Endothelial cell of umbilical vein (primary cell): ENCODE results near the gene MEPCE. TPM values are rescaled to one million over a fixed set of nuclear protein-coding genes. Genes with fewer than 3 reads are reported as not detected.

Source experiments
- BruUV-seq: library from RNA; stranded (reverse); fragments of 400-500 nt; replicated peaks from 2 replicates; lab custom pipeline; 2021; lab: Mats Ljungman, UMichigan
- CTCF ChIA-PET: fragments of 300-600, 350-600 bp; sonication (Branson Sonifier 250); formaldehyde crosslinking; loops from one replicate; lab custom pipeline; 2021; ENCODE audit warnings: antibody characterized with exemption, inconsistent platforms; lab: Charles Lee
- POLR2A ChIA-PET: fragments of 300-600, 350-600 bp; sonication (Branson Sonifier 250); formaldehyde crosslinking; loops from one replicate; lab custom pipeline; 2021; ENCODE audit warnings: antibody characterized with exemption, inconsistent platforms; lab: Charles Lee
- DNase-seq: peaks from one replicate; pipeline ENCODE4 v3.0.0-alpha.2; 2011; ENCODE audit warnings: low read depth, low spot score
- FAIRE-seq: peaks from 2 replicates; lab custom pipeline; 2011; peaks lifted over from hg19 to GRCh38; lab: Jason Lieb, UNC
- H2AFZ ChIP-seq: 2 replicates; pipeline ENCODE4 v1.6.0; 2012; ENCODE audit warnings: low read depth, low read length, control low read depth, inconsistent platforms
- H3K27ac ChIP-seq: 2 replicates; pipeline ENCODE4 v1.5.1; 2011; ENCODE audit warnings: low read depth, mild to moderate bottlenecking, control low read depth, low read length, moderate library complexity; ENCODE audit not compliant: insufficient read depth
- H3K27me3 ChIP-seq, 2 experiments: 2 replicates each; pipeline versions ENCODE4 v1.6.0 to v1.6.1; 2011; ENCODE audit warnings: low read length in 2 of 2, mixed read lengths in 1 of 2; ENCODE audit not compliant: control insufficient read depth in 2 of 2, insufficient read depth in 2 of 2
- H3K36me3 ChIP-seq, 2 experiments: 2 replicates in 1 of 2; 3 replicates in 1 of 2; pipeline ENCODE4 v1.5.1; 2011; ENCODE audit warnings: low read length in 2 of 2, mild to moderate bottlenecking in 1 of 2, moderate library complexity in 1 of 2; ENCODE audit not compliant: control insufficient read depth in 2 of 2, insufficient read depth in 2 of 2; ENCODE audit errors: extremely low read depth in 1 of 2
- H3K4me1 ChIP-seq: 3 replicates; pipeline ENCODE4 v1.5.1; 2011; ENCODE audit warnings: mild to moderate bottlenecking, low read length; ENCODE audit not compliant: control insufficient read depth, insufficient read depth; ENCODE audit errors: extremely low read depth
- H3K4me2 ChIP-seq: 2 replicates; pipeline ENCODE4 v1.6.1; 2011; ENCODE audit warnings: low read length, control low read depth, mixed read lengths; ENCODE audit not compliant: insufficient read depth
- H3K4me3 ChIP-seq, 3 experiments: fragments of 200-600 bp in 1 of 3; sonication (generic), shearing (Covaris generic) in 1 of 3; replicated peaks in 1 of 3; 2 replicates each; pipeline ENCODE4 v1.5.1; 2011 to 2016; ENCODE audit warnings: control low read depth in 3 of 3, low read length in 3 of 3, mild to moderate bottlenecking in 2 of 3, inconsistent platforms in 1 of 3, low read depth in 1 of 3, moderate library complexity in 1 of 3; ENCODE audit not compliant: insufficient read depth in 1 of 3
- H3K79me2 ChIP-seq: 2 replicates; pipeline ENCODE4 v1.6.0; 2012; ENCODE audit warnings: low read length, inconsistent platforms; ENCODE audit not compliant: control insufficient read depth, insufficient read depth
- H3K9ac ChIP-seq: replicated peaks from 2 replicates; pipeline ENCODE3; 2011; ENCODE audit warnings: low read length, control low read depth; ENCODE audit not compliant: insufficient read depth; ENCODE audit errors: extremely low read depth
- H3K9me1 ChIP-seq: replicated peaks from 3 replicates; pipeline ENCODE4 v1.6.0; 2011; ENCODE audit warnings: mild to moderate bottlenecking, low read length; ENCODE audit not compliant: control insufficient read depth, insufficient read depth; ENCODE audit errors: extremely low read depth
- H3K9me3 ChIP-seq: replicated peaks from 2 replicates; pipeline ENCODE4 v1.5.1; 2012; ENCODE audit warnings: low read length, inconsistent platforms; ENCODE audit not compliant: control insufficient read depth, insufficient read depth
- H4K20me1 ChIP-seq: replicated peaks from 2 replicates; pipeline ENCODE3; 2011; ENCODE audit warnings: mild to moderate bottlenecking, low read length; ENCODE audit not compliant: control insufficient read depth, insufficient read depth; ENCODE audit errors: extremely low read depth
- EZH2 ChIP-seq: IDR thresholded peaks from 2 replicates; pipeline ENCODE4 v1.6.1; 2012; ENCODE audit warnings: borderline replicate concordance, low read depth, mild to moderate bottlenecking, moderate library complexity, low read length, inconsistent platforms; ENCODE audit not compliant: severe bottlenecking
- FOS ChIP-seq: IDR thresholded peaks from 2 replicates; pipeline ENCODE4 v1.6.1; 2011; ENCODE audit warnings: mild to moderate bottlenecking, low read length, moderate library complexity, borderline replicate concordance; ENCODE audit not compliant: insufficient read depth
- GATA2 ChIP-seq: IDR thresholded peaks from 2 replicates; pipeline ENCODE4 v1.7.0; 2011; ENCODE audit warnings: low read depth, mild to moderate bottlenecking, moderate library complexity, mixed read lengths, low read length; ENCODE audit not compliant: insufficient read length, insufficient read depth
- JUN ChIP-seq: IDR thresholded peaks from 2 replicates; pipeline ENCODE4 v1.6.1; 2011; ENCODE audit warnings: borderline replicate concordance, low read depth; ENCODE audit not compliant: insufficient read length, insufficient read depth
- MYC ChIP-seq: IDR thresholded peaks from one replicate; pipeline ENCODE4 v1.6.1; 2011; ENCODE audit warnings: mild to moderate bottlenecking, low read depth, low read length
- POLR2A ChIP-seq: IDR thresholded peaks from 2 replicates; pipeline ENCODE4 v1.6.1; 2012; ENCODE audit warnings: low read depth, mild to moderate bottlenecking, control low read depth, low read length
- POLR2AphosphoS5 ChIP-seq: IDR thresholded peaks from 2 replicates; pipeline ENCODE4 v1.6.1; 2012; ENCODE audit warnings: low read depth, mild to moderate bottlenecking, control low read depth, low read length, moderate library complexity; ENCODE audit not compliant: insufficient read depth
- dilution Hi-C: fragments of 300-500 bp; cut with MboI; formaldehyde crosslinking; loops from one replicate; pipeline ENCODE4 v1.15.0; 2019; ENCODE audit warnings: low sequenced_read_pairs; ENCODE audit not compliant: extremely low pct_ligation_motif_present
- intact Hi-C: fragments of 100-400 bp; cut with micrococcal nuclease; formaldehyde crosslinking; loops from one replicate; pipeline ENCODE4 v1.10.0; 2022
- polyA plus RNA-seq, 4 experiments: library from polyadenylated mRNA; depleted of rRNA in 3 of 4; stranded (reverse) in 3 of 4; unstranded in 1 of 4; fragments of >200 nt; gene quantifications; 2 replicates each; pipeline versions ENCODE4 v1.2.1 to v1.2.3, GENCODE V29; 2011 to 2012; ENCODE audit warnings: missing spikeins in 1 of 4
- total RNA-seq: library from RNA; stranded (reverse); gene quantifications from 2 replicates; pipeline ENCODE4 v1.2.3, GENCODE V29; 2021
- TF ChIP-seq, protein P1 (sequence below): IDR thresholded peaks from 2 replicates; pipeline ENCODE4 v1.6.1; 2011; ENCODE audit not compliant: insufficient read depth, insufficient read length
- TF ChIP-seq, protein P2 (sequence below), 2 donors: IDR thresholded peaks; 1 replicate in 1 of 2; 2 replicates in 1 of 2; pipeline ENCODE4 v1.5.1; 2011; ENCODE audit warnings: low read length in 2 of 2, mild to moderate bottlenecking in 2 of 2, moderate library complexity in 2 of 2, control low read depth in 1 of 2, inconsistent platforms in 1 of 2, low read depth in 1 of 2; ENCODE audit not compliant: insufficient read depth in 1 of 2; ENCODE audit errors: extremely low read depth in 1 of 2

The MEPCE gene
- total and polyA plus RNA-seq, 2 donors (not counting 3 experiments of a cell fraction or from before 2014, with no cell fraction given) = 23.3 to 45.8 TPM

GRCh38 chr7:100471021-100471420 lies 41.4 kb downstream of the MEPCE start:
- H2AFZ ChIP-seq = no peak overlapping the region
- POLR2A ChIA-PET = interaction anchor here (0.5 kb wide), 1 partner anchor 89 kb away, joined by 3 read pairs; no protein-coding TSS in a partner anchor
- BruUV-seq = no TSS peak
- H3K4me2 ChIP-seq = no peak overlapping the region
- intact Hi-C loops = no loop called here
- peaks cover 11% of the 10 kb centered on the region for H3K4me1 ChIP-seq
- H3K9me1 ChIP-seq = no peaks in the 10 kb centered on the region
- dilution Hi-C loops = no loop called here
- FAIRE-seq = no peak
- no peak overlapping the region for H3K27ac ChIP-seq
- no peaks in the 10 kb centered on the region for H4K20me1 ChIP-seq
- no peaks in the 10 kb centered on the region for H3K9me3 ChIP-seq
- peaks cover 17% of the 10 kb centered on the region for H3K79me2 ChIP-seq
- DNase-seq = no peak
- H3K36me3 ChIP-seq = peaks cover 2 to 31% of the 10 kb centered on the region in 2 experiments
- no peak overlapping the region for H3K9ac ChIP-seq
- CTCF ChIA-PET = interaction anchor here (0.6 to 4.3 kb wide), 5 partner anchors 14 to 118 kb away, joined by 3 to 119 read pairs (median 4); no protein-coding TSS in a partner anchor
- H3K27me3 ChIP-seq = no peaks in the 10 kb centered on the region
- TF ChIP-seq EZH2 (no peak), MYC (no peak), FOS (no peak), POLR2AphosphoS5 (no peak), POLR2A (no peak), GATA2 (no peak), JUN (no peak)
- TF ChIP-seq, protein P1, sequence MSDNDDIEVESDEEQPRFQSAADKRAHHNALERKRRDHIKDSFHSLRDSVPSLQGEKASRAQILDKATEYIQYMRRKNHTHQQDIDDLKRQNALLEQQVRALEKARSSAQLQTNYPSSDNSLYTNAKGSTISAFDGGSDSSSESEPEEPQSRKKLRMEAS = no peak
- TF ChIP-seq, protein P2, sequence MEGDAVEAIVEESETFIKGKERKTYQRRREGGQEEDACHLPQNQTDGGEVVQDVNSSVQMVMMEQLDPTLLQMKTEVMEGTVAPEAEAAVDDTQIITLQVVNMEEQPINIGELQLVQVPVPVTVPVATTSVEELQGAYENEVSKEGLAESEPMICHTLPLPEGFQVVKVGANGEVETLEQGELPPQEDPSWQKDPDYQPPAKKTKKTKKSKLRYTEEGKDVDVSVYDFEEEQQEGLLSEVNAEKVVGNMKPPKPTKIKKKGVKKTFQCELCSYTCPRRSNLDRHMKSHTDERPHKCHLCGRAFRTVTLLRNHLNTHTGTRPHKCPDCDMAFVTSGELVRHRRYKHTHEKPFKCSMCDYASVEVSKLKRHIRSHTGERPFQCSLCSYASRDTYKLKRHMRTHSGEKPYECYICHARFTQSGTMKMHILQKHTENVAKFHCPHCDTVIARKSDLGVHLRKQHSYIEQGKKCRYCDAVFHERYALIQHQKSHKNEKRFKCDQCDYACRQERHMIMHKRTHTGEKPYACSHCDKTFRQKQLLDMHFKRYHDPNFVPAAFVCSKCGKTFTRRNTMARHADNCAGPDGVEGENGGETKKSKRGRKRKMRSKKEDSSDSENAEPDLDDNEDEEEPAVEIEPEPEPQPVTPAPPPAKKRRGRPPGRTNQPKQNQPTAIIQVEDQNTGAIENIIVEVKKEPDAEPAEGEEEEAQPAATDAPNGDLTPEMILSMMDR (IDR thresholded peaks at IDR 0.05; ENCODE audit: extremely low read depth in 1 of 2, insufficient read depth in 1 of 2, low read depth in 1 of 2, low read length in 2 of 2) = no peak
- no peak overlapping the region for H3K4me3 ChIP-seq
